Inflammatory macrophage (primary cell): Measurements from ENCODE around the gene TBCCD1.
A peak's percentile ranks its signal among the peaks of the same experiment; 100 is the strongest.
"Not testable (repeated sequence)": the region's sequence is repeated elsewhere in the genome, so short reads cannot be mapped to it uniquely, and the experiment has no call there.

Experiments
- DNase-seq, 2 donors: peaks; one replicate each; pipeline ENCODE4 v3.0.0-alpha.2; 2020 to 2022

TBCCD1 gene

DNA sequence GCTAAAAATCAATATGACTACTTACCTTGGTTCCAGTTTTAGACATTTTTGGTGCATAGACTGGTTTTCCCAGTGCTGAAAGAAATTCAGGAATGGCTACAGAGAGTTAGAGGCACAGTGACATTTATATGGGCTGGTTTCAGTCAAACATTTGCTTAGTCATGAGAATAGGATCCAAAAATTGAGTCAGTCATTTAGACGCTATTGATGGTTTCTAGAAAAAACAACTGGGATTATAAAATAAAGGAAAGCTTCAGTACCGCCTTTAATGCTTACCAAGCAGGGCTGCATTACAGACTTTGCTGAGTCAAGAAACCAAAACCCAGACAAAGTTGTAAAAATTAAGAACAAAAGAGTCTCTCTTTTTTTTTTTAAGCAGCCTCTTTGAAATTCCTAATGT, 22.9 kb downstream of the TBCCD1 start, which contains the start of gene CRYGS:
TSS of gene CRYGS (minus strand) at position 100 of the 400 bp plus-strand sequence. CDS start at position 46, 54 bp downstream.
- DNase-seq: no peak

DNA sequence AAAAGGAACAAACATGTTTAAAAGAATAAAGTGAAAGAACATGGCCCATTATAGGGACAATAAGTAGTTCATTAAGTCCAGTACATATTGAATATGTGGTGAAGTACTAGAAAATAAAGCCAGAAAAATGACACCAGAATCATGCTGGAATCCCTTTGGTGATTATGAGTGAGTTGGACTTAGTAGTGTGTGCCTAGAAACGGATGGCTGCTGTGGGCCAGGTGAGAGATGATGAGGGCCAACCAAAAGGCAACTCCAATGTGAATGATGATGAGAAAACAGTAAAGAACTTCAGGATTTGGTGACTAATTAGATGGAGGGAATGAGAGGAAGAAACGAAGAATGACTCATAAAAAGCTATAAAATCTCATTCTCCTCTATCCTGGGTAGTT, 26.3 kb downstream of the TBCCD1 start:
- DNase-seq: no peak

DNA sequence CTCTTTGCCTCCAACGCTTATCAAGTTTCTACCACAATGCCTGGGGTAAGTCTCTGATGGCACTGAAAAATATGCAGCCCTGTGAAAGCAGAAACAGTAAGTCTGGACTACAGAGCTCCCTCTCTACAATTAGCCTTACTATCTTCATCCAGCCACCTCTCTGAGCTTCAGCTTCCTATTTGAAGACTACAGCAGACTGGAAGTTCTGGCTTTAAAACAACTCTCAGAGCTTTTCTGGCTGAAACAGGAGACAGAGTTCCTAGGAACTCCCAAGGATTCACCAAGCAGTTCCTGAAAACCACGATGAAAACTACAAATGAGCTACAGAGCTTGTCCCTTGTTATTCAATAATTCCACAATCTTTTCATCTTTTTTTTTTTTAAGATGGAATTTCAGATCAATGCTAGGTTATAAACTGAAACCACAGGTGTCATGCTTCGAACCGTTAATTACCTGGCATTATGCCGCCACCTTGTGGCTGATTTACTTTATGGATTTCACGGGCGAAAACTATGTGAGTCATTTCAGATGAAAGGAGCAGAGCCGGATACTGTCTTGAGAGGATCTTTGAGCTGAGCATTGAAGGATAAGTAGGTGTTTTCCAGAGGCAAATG, 26.8 kb downstream of the TBCCD1 start:
- peak; percentile 70 to 71 for DNase-seq

DNA sequence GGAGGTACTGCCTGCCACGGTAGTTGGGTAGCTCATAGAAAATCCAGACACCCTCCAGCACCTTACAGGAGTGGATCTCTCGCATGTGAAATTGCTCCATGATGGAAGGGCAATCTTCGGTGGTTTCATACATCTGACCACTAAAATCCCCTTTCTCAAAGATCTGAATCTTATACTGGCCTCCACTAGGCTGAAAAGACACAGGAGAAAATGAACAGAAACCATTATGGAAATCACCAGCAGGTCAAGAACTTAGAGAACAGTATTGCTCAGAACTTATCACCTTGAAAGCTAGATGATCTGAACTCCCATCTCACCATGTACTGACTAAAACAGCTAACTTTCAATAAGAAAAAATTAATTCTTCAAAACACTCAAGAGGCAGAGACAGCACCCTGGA, 28.4 kb downstream of the TBCCD1 start:
- no peak for DNase-seq

DNA sequence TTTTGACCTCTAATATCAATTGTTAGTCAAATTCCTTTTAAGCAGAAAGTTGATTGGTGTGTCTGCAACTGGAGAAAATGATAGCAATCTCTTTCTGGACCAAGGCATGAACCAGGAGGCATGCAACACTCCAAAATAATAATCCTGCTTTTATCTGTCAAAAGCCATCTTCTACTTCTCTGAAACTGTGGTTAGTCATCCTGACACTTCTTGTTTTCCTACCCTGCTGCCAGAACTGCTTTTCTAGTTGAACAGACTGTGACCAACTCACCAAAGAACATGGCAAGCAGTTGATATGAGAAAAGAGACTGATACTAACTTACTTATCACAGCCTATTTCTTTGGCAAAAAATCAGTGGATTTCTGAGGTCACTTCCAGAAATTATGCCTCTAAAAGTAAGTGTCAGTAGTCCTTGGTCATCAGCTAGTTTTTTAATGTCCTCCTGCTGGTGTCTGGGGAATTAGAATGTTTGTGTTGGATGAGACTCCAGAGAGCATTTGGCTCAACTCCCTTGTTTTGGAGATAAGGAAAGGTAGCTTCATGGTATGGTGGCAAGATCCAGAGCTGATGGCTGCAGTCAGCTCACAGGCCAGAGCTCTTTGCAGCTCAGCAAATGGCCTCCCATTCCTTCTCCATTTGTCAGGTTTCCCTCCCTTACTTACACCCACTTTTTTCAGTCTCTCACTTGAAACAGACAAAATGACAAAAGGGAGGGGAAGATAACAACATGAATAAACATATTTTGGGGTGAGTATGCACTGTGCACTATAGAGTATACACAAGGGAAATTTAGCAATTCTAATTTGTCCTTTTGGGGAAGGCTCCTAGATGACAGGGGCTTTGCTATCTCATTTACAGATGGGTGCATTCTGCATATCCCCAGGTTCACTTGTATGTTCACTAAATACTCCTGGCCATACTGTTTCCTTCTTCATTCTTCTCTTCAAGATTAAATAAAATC, 30.0 kb downstream of the TBCCD1 start:
- peak; percentile 40 to 44 for DNase-seq

DNA sequence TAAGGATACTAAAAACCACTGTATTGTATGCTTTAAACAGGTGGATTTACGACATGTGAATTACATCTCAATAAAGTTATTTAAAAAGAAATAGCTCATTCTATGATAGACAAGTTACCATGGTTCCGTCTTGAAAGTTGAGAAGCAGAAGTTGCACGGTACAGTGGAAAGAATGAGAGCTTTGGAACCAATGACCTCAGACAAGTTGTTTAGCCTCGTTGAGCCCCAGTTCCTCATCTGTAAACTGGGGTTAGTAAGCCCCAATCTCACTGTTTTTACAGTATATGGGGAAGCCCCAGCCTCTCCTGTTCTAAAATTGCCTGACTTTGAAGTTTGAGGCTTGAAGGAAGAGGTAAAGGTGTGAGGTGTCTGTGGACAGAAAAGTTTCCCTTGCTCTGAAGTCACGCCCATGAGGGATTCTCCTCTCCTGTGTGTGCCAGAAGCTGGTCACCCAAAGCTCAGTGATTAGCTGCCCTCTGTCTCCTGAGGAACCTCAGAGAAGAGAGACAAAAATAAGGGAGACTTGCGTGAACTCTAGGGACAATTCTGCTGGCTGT, 32.9 kb downstream of the TBCCD1 start:
- peak; percentile 86 to 90 for DNase-seq

DNA sequence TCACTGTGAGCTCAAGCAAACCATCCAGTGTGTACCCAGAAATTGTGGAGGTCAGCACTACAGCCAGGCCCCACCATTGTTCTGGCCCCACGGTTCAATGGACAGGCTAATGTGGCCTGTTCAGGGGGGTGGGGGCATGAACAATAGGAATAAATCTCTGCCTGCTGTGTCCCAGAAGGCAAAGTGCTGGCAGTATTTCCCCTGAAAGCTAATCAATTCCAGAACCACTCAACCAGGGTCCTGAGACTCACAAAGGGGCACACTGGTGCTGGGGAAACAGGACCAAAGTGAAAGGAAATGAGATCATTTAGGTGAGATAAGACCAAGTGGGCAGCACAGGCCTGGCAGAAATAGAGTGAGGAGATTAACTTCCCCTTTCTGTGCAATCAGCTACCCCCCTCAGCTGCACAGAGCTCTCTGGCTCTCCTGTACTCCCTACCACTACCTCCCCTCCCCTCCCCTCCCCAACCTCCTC, 34.5 kb downstream of the TBCCD1 start:
- peak; percentile 5 to 45 for DNase-seq

DNA sequence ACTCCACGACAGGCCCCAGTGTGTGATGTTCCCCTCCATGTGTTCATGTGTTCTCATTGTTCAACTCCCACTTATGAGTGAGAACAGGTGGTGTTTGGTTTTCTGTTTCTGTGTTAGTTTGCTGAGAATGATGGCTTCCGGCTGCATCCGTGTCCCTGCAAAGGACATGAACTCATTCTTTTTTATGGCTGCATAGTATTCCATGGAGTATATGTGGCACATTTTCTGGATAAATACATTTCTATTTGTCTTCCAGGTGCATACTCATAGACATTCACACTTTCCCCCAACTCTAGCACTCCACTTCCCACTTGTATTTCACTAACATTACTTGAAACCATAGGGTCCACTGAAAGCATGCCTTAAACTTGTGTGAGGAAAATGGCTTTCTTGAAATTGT, 35.4 kb downstream of the TBCCD1 start:
- DNase-seq: not testable (repeated sequence)

DNA sequence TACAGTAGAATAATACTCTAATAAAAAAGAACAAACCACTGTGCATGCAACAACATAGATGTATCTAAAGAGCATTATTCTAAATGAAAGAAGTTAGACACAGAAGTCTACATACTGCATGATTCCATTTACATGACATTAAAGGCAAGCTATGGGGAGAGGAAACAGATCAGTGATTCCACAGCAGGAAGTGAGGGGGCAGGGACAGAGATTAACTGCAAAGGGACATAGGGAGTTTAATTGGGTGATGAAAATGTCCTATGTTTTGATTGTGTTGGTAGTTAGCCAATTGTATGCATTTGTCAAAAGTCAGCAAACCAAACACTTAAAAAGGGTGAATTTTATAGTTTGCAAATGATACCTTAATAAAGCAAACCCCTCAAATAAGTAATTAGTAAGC, 36.7 kb downstream of the TBCCD1 start:
- peak in 1 of 2 donors; percentile 6 for DNase-seq

DNA sequence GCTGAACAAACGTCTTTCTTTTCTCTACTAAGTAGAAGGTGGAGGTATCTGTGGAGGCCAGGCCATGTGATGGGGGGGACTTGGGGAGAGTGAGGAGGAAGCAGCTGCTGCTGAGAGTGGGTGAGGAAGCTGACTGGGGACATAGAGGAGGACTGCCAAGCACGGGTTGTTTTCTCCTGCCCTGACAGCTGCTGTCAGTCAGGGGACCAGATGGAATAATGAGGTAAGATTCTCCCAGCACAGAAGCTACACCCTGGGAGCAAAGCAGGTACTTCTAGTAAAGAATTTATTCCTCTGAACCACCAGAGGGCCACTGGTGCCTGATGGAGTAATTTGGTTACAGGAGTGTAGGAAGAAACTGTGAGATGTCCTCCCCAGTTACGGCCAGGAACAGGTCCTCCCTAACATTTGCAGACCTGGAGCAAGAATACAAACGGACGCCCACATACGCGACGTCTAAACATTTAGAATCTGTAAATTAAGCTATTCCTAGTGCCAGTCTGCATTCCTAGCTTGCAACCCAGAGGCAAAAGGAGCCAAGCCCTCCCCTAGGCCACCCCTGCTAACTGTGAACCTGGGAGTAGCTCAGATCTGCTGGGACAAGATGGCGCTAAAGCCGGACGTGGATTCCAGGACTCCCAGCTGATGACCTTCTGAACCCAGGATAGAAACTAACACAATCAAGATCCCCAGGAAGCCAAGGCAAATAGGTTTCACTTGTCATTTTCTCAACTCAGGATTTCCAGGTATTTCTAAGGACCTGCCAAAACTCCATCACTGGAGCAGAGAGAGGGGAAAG, 37.7 kb downstream of the TBCCD1 start:
- DNase-seq: peak; percentile 26 to 40

DNA sequence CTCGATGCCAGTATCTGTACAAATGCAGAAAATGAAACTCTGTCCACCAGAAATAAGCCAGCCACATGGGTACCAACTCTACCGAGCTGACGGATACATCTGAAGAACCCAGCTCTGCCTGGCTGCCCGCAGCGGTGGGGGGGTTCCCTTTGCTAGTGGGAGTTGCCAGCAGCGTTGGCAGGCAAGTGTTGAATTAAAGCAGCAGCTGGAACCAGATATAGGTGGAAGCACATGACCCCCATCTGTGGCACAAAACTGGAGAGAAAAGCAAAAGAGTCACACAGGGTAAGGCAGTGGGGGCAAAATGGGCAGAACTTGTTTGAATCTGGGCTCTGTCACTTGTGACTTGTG, 40.9 kb downstream of the TBCCD1 start:
- no peak for DNase-seq

DNA sequence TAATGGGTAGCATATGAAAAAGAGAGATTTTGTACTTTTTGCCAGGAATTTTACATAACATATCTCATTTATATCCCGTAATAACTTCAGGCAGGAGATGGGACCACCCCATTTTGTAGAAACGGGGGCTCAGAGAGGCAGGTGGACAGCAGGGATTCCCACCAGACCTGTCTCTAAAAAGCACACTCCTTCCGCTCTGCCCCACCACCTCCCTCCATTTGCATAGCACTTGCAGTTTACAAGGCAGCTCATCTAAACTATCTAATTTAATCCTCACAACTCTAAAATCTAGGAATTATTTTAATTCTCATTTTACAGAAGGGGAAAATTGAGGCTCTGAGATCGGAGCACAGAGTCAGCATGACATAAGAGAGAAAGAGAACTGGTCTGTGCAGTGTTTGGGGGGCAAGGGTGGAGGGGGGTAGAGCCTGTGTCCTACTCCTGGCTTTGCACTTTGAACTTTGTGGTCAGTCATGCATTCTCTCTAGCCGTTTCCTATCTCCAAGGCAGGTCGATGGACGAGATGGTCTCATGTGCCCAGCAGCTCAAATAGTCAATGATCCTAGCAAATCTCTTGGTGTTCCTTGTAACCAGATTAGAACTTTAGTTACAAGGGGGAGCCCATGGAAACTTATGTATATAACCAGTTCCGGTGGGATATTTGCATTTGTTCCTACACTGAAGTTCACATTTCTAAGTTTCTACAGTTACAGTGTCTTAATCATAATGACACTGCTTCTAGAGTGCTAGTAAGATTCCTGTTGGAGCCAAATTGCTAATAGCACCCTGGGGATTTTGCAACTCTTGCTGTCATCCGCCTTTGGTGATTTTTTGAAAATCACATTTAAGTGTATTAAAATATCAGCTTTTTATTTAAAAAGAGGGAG, 41.5 kb downstream of the TBCCD1 start:
- DNase-seq: no peak

DNA sequence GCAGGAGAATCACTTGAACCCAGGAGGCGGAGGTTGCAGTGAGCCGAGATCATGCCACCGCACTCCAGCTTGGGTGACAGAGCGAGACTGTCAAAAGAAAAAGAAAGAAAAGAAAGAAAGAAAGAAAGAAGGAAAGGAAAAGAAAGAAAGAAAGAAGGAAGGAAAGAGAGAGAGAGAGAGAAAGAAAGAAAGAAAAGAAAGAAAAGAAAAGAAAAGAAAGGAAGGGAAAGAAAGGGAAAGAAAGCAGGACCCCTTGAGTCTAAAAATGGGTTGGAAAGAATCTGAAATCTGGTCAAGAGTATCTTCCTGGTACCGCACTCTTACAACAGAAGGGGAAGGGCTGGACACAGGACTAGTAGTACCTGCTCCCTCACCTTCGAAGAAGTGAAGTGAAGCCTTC, 42.5 kb downstream of the TBCCD1 start:
- no peak for DNase-seq

DNA sequence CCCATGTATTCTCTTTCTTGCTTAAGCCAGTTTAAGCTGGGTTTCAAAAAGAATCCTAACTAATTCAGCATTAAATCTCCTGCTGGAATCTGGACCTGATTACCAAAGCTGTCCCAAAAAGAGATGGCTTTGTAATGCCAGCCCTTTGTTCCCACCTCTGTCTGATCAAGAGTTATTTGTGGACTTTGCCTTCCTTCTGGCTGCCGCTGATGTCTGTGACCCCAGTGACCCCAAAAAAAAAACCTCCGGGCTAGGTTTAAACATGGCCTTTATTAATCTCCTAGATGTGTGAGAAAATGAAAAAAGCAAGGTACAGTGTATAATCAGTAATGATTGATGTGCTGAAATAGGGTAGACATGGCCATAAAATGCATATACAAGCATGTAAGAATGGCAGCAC, 43.7 kb downstream of the TBCCD1 start:
- DNase-seq: no peak

DNA sequence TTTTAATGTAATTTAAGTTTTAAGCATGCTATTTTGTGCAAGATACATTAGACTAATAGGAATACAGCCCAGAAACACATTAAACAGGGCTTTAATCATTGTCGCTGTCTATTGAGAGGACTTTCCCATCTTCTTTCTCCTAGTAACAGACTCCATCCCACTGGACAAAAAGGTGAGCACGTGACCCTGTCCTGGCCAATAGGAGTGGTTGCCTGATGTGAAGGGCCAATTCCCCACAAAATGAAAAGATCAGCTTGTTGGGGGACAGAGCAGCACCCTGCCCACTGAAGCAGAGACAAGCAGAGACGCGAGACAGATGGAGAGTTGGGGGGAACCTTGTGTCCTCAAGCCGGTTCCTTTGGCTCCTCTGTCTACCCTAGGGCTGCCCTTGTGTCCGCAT, 44.1 kb downstream of the TBCCD1 start:
- no peak for DNase-seq

DNA sequence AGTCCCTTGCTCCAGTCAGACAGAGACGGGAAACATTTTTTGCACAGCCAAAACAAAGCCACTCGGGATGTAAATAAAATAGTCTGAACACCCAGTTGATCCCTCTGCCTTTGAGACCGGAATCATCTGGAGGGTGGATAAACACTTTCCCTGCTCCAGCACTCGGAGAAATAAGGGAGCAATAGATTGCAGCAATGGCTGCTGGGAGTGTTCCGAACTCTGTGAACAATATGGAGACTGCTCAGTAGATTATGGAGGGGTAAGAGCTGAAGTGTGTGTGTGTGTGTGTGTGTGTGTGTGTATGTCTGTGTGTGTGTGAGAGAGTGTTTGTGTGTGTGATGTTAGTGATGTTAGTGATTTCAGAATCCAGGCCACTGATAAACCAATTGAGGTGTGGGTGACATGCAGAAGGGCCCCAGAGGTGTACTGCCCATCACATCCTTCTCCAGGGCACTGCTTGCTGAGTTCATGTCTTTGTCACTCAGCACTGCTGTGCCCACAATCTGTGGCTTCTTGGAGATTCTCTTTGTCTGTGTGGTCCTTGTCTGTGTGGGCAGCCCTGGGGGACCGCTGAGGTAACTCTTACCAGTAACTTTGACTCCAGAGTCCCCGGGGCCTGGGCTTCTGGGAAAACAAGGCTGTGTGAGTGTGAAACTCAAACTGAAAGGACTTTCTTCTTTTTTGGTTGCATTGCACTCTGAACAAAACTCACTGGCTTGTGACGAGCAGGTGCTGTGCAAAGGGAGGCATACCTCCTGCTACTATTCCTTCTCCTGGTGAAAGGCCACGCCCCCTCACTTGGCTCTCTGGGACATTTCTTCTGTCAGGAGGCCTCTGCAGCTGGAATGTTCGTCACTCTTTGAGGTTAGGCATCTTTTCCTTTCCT, 45.9 kb downstream of the TBCCD1 start:
- no peak for DNase-seq

DNA sequence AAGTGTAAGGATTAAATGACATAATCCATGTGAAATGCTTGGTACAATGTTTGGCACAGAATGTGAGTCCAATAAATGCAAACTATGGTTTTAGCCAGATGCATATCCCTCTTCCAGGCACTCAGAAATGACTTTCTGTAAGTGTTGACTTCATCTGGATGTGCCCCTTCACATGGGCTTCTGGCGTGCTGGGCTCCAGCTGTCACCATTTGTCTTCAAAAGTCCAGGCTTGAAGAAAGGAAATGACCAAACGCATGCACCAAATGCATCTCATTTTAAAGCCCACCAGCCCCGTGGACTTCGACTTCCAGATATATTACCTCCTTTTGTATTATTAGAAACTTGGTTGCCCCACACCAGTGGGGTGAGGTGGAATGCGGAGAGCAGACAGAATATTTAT, 46.7 kb downstream of the TBCCD1 start:
- no peak for DNase-seq

DNA sequence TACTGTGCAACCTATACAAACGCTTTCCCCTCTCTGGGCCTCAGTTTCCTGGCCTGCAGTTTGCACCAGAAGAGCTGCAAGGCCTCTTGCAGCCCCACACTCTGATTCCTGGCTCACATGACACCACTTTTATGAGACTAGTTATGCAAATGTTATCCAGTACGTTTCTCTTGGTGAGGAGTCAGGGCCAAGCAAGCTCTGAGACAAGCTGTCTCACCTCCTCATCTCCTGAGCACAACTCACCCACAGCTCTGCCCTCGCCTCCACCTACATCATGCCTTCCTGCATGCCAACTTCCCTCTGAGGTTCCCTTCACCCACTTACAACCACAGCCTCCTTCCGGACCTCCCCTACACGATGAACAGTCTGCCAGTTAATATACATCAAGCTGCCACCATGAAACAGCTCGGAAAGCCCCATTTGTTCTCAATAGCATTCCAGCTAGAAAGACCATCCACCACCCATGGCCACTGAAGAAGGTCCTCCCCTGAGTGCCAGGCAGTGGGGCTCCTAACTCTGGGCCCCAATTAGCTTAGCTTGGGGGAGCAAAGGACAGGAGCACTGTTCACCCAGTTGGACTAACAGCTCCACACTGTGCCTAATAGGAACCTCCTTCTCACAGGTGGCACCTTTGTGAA, 48.0 kb downstream of the TBCCD1 start:
- DNase-seq: peak; percentile 38 to 70

DNA sequence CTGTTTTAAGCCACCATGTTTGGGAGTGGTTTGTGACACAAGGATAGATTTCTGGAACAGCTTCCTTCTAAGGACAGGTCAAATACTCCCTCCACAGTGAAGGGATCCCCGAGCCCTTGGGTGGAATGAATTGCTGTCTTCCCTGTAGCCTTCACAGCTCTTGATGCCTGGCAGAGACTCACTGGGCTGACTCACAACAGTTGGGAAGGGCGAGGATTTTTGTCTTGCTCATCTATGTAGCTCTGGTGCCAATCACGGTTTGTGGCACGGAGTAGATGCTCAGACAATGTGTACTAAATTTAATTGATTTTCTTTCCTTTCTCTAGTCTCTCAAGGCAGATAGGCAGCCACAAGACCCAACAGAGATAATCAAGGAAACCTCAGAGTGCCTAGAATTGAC, 49.9 kb downstream of the TBCCD1 start:
- no peak for DNase-seq

DNA sequence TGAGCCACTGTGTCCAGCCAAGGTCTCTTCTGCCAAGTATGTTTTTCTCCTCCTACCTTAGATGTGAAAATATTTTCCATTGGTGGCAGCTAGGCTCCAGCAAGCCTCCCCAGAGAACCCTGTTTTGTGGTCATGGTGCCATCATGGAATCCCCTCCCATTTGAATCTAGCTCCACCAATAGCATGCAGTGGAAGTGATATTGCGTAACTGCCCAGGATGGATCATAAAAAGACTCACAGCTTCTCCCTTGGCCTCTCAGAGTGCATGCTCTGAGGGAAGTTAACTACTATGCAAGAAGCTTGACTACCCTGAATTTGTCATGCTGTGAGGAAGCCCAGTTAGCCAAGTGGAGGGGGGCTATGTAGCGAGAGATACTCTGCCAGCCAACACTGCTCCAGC, 50.5 kb downstream of the TBCCD1 start:
- no peak for DNase-seq
